GM19324 (cell line): ENCODE results near the gene CACNA2D1.

Experiments
- ATAC-seq: cut with Tn5 transposase; IDR thresholded peaks from one replicate; pipeline ENCODE4 v1.9.1; 2021; ENCODE audit warnings: mild to moderate bottlenecking, moderate library complexity; ENCODE audit not compliant: unreplicated experiment, low FRiP score

The CACNA2D1 gene

GRCh38 chr7:82443547-82444219, at the start of gene CACNA2D1:
Gene CACNA2D1, minus strand, starts transcription at chr7:82443777.
- peak; percentile 54 for ATAC-seq

GRCh38 chr7:82481499-82482097, 38.0 kb upstream of the CACNA2D1 start:
- no peak for ATAC-seq

- no peak for ATAC-seq
These were observed 34.3 kb upstream of the CACNA2D1 start for GRCh38 chr7:82477733-82478515.

GRCh38 chr7:82472966-82473365, 29.4 kb upstream of the CACNA2D1 start:
- ATAC-seq, result no peak

- ATAC-seq, result no peak
These were observed 27.9 kb upstream of the CACNA2D1 start for GRCh38 chr7:82471351-82472020.

GRCh38 chr7:82469207-82469606, 25.6 kb upstream of the CACNA2D1 start:
- ATAC-seq, result no peak

- ATAC-seq, result no peak
These were observed 24.9 kb upstream of the CACNA2D1 start for GRCh38 chr7:82468435-82468834.

GRCh38 chr7:82467020-82467419, 23.4 kb upstream of the CACNA2D1 start:
- ATAC-seq, result no peak

- ATAC-seq, result no peak
These were observed 20.8 kb upstream of the CACNA2D1 start for GRCh38 chr7:82464372-82464771.

GRCh38 chr7:82455295-82455694, 11.7 kb upstream of the CACNA2D1 start:
- no peak for ATAC-seq

GRCh38 chr7:82450759-82451158, 7.2 kb upstream of the CACNA2D1 start:
- no peak for ATAC-seq

GRCh38 chr7:82449910-82450309, 6.3 kb upstream of the CACNA2D1 start:
- no peak for ATAC-seq

GRCh38 chr7:82446897-82447296, 3.3 kb upstream of the CACNA2D1 start:
- ATAC-seq, result no peak

- no peak for ATAC-seq
These were observed 1.7 kb upstream of the CACNA2D1 start for GRCh38 chr7:82445271-82445670.

- peak; percentile 33 for ATAC-seq
These were observed 788 bp upstream of the CACNA2D1 start for GRCh38 chr7:82444220-82444909.

GRCh38 chr7:82443036-82443546, 486 bp downstream of the CACNA2D1 start:
- ATAC-seq, result peak; percentile 21

- ATAC-seq, result no peak
These were observed 1.0 kb downstream of the CACNA2D1 start for GRCh38 chr7:82442492-82443035.

GRCh38 chr7:82441669-82442478, 1.7 kb downstream of the CACNA2D1 start:
- no peak for ATAC-seq

GRCh38 chr7:82438521-82438920, 5.1 kb downstream of the CACNA2D1 start:
- ATAC-seq, result no peak
